T-cell (primary cell): ENCODE results near the gene DTX1. TPM values are rescaled to one million over a fixed set of nuclear protein-coding genes. Genes with fewer than 3 reads are reported as not detected.

Experiments
- ATAC-seq, 4 experiments: fragments of 200-7000 bp in 3 of 4; fragments of 150-1000 bp in 1 of 4; cut with Tn5 transposase; replicated peaks in 1 of 4; 1 replicate in 3 of 4; 2 replicates in 1 of 4; pipeline ENCODE4 v1.10.0; 2021; ENCODE audit warnings: moderate library complexity in 3 of 4, mild to moderate bottlenecking in 2 of 4, moderate number of reproducible peaks in 1 of 4
- CTCF ChIA-PET, 2 donors: fragments of 300-600 bp; sonication (Branson Sonifier 250); formaldehyde crosslinking; loops; one replicate each; lab custom pipeline; 2022; ENCODE audit warnings: antibody characterized with exemption in 2 of 2; lab: Charles Lee
- POLR2A ChIA-PET, 2 donors: fragments of 300-600 bp; sonication (Branson Sonifier 250); formaldehyde crosslinking; loops; one replicate each; lab custom pipeline; 2022; ENCODE audit warnings: antibody characterized with exemption in 2 of 2; lab: Charles Lee
- DNase-seq, 35 experiments: peaks; one replicate each; pipeline versions ENCODE4 v3.0.0 to v3.0.0-alpha.2; 2013 to 2023
- H3K27ac ChIP-seq: one replicate; pipeline ENCODE4 v1.5.1; 2013; ENCODE audit warnings: low read length
- H3K27me3 ChIP-seq, 2 experiments: replicated peaks in 1 of 2; 1 replicate in 1 of 2; 2 replicates in 1 of 2; pipeline versions ENCODE4 v1.6.1 to v1.7.0; 2013; ENCODE audit warnings: low read length in 1 of 2, mixed read lengths in 1 of 2; ENCODE audit not compliant: control insufficient read depth in 2 of 2, insufficient read depth in 2 of 2; ENCODE audit errors: extremely low read depth in 1 of 2
- H3K36me3 ChIP-seq, 2 donors: 1 replicate in 1 of 2; 2 replicates in 1 of 2; pipeline versions ENCODE4 v1.6.1 to v1.7.0; 2013; ENCODE audit warnings: low read length in 1 of 2; ENCODE audit not compliant: control insufficient read depth in 2 of 2, insufficient read depth in 1 of 2; ENCODE audit errors: extremely low read depth in 1 of 2
- H3K4me1 ChIP-seq, 2 experiments: 1 replicate in 1 of 2; 2 replicates in 1 of 2; pipeline versions ENCODE4 v1.6.1 to v1.7.0; 2013; ENCODE audit warnings: low read length in 2 of 2, mixed read lengths in 1 of 2; ENCODE audit not compliant: insufficient read depth in 2 of 2, control insufficient read depth in 1 of 2; ENCODE audit errors: extremely low read depth in 1 of 2
- H3K4me3 ChIP-seq, 2 donors: 1 replicate in 1 of 2; 2 replicates in 1 of 2; pipeline versions ENCODE4 v1.5.1 to v1.7.0; 2013; ENCODE audit warnings: mild to moderate bottlenecking in 2 of 2, low read length in 1 of 2, moderate library complexity in 1 of 2; ENCODE audit not compliant: control insufficient read depth in 1 of 2; ENCODE audit errors: extremely low read depth in 1 of 2
- H3K9me3 ChIP-seq: 2 replicates; pipeline ENCODE4 v1.7.0; 2013
- H3K27ac Mint-ChIP-seq, 2 donors: one replicate each; pipeline ENCODE4 v1.8.0; 2020 to 2021; ENCODE audit warnings: mild to moderate bottlenecking in 2 of 2, mixed read lengths in 2 of 2
- H3K27me3 Mint-ChIP-seq, 2 donors: one replicate each; pipeline ENCODE4 v1.8.0; 2021 to 2022; ENCODE audit warnings: mixed read lengths in 2 of 2
- H3K36me3 Mint-ChIP-seq: one replicate; pipeline ENCODE4 v1.8.0; 2021; ENCODE audit warnings: mixed read lengths
- H3K4me1 Mint-ChIP-seq, 3 donors: one replicate each; pipeline ENCODE4 v1.8.0; 2020 to 2022; ENCODE audit warnings: mixed read lengths in 3 of 3, mild to moderate bottlenecking in 1 of 3
- H3K4me3 Mint-ChIP-seq, 3 donors: one replicate each; pipeline ENCODE4 v1.8.0; 2020 to 2022; ENCODE audit warnings: mild to moderate bottlenecking in 3 of 3, mixed read lengths in 3 of 3, moderate library complexity in 3 of 3
- H3K9me3 Mint-ChIP-seq, 3 donors: one replicate each; pipeline ENCODE4 v1.8.0; 2020 to 2022; ENCODE audit warnings: mixed read lengths in 3 of 3
- WGBS: methylation state at CpG from one replicate; pipeline ENCODE4 v1.1.5; 2013; ENCODE audit warnings: missing lambda C conversion rate; ENCODE audit not compliant: insufficient coverage; 5-methylcytosine and 5-hydroxymethylcytosine counted together
- total RNA-seq, 35 experiments: library from RNA in 6 of 35; stranded (reverse) in 6 of 35; fragments of 120-200 nt in 1 of 35; gene quantifications; one replicate each; pipeline versions ENCODE4 v1.2.1 to v1.2.4 and lab custom pipeline; 2013 to 2026

DTX1 gene
- total RNA-seq, 5 donors from 2014 or later (not counting 1 experiment from before 2014, with no cell fraction given), result 5.6 to 12.0 (median 10.4) TPM

- Histone ChIP-seq H3K27me3 (peaks cover 0 to 8% of the 10 kb centered on the region in 2 experiments), H3K36me3 (no peaks in the 10 kb centered on the region), H3K4me3 (no peak overlapping the region), H3K9me3 (no peaks in the 10 kb centered on the region), H3K4me1 (peaks cover under 1 to 5% of the 10 kb centered on the region in 2 experiments), H3K27ac (no peak overlapping the region)
- no peaks in the 10 kb centered on the region for H3K9me3 Mint-ChIP-seq
- no peak overlapping the region for H3K27ac Mint-ChIP-seq
- DNase-seq (no peak), ATAC-seq (no peak)
- peaks cover 0 to 1% of the 10 kb centered on the region in 2 donors for H3K27me3 Mint-ChIP-seq
- H3K36me3 Mint-ChIP-seq, result no peaks in the 10 kb centered on the region
- WGBS, result 83% methylated on average over 10 of the region's 17 CpGs
- POLR2A ChIA-PET, result interaction anchor here in 1 of 2 donors (0.6 kb wide), 1 partner anchor 225 kb away, joined by 5 read pairs; no protein-coding TSS in a partner anchor
- H3K4me1 Mint-ChIP-seq, result peaks cover 0 to 10% (median 1%) of the 10 kb centered on the region in 3 donors
- CTCF ChIA-PET, result interaction anchor here in 1 of 2 donors (0.6 to 0.7 kb wide), 2 partner anchors 60 to 63 kb away, joined by 3 to 9 read pairs; no protein-coding TSS in a partner anchor
- H3K4me3 Mint-ChIP-seq, result no peak overlapping the region
Measured at GRCh38 chr12:113129664-113130456, 73.3 kb downstream of the DTX1 start.

GRCh38 chr12:113130457-113131135, 74.1 kb downstream of the DTX1 start:
- ChIA-PET CTCF (interaction anchor here in 1 of 2 donors (0.6 to 0.7 kb wide), 2 partner anchors 61 to 62 kb away, joined by 3 to 9 read pairs; no protein-coding TSS in a partner anchor), POLR2A (interaction anchor here in 1 of 2 donors (0.6 kb wide), 1 partner anchor 226 kb away, joined by 5 read pairs; no protein-coding TSS in a partner anchor)
- ATAC-seq (peak in 1 of 4 experiments; percentile 34), DNase-seq (no peak)
- Mint-ChIP-seq H3K4me3 (no peak overlapping the region), H3K9me3 (no peaks in the 10 kb centered on the region), H3K4me1 (peaks cover 2 to 14% (median 5%) of the 10 kb centered on the region in 3 donors), H3K27me3 (peaks cover 0 to 4% of the 10 kb centered on the region in 2 donors), H3K36me3 (no peaks in the 10 kb centered on the region), H3K27ac (no peak overlapping the region)
- Histone ChIP-seq H3K4me1 (peaks cover 5 to 11% of the 10 kb centered on the region in 2 experiments), H3K4me3 (no peak overlapping the region), H3K27ac (no peak overlapping the region), H3K9me3 (no peaks in the 10 kb centered on the region), H3K36me3 (no peaks in the 10 kb centered on the region), H3K27me3 (peaks cover 0 to 14% of the 10 kb centered on the region in 2 experiments)
- WGBS, result 86% methylated on average over 13 of the region's 18 CpGs

- Histone ChIP-seq H3K9me3 (no peaks in the 10 kb centered on the region), H3K4me1 (peaks cover 5 to 20% of the 10 kb centered on the region in 2 experiments), H3K4me3 (no peak overlapping the region), H3K27me3 (peaks cover 0 to 22% of the 10 kb centered on the region in 2 experiments), H3K27ac (no peak overlapping the region), H3K36me3 (no peaks in the 10 kb centered on the region)
- Mint-ChIP-seq H3K36me3 (no peaks in the 10 kb centered on the region), H3K27me3 (peaks cover 0 to 5% of the 10 kb centered on the region in 2 donors), H3K4me1 (peaks cover 10 to 22% (median 14%) of the 10 kb centered on the region in 3 donors), H3K27ac (no peak overlapping the region), H3K9me3 (no peaks in the 10 kb centered on the region), H3K4me3 (no peak overlapping the region)
- WGBS, result 57% methylated on average over 1 of the region's 1 CpG
- CTCF ChIA-PET, result no interaction called here
- POLR2A ChIA-PET, result interaction anchor here (0.6 to 0.7 kb wide), 2 partner anchors 20 to 64 kb away, joined by 3 to 12 read pairs; no protein-coding TSS in a partner anchor
- no peak for DNase-seq
- ATAC-seq, result no peak
Measured at GRCh38 chr12:113131556-113131955, 75.0 kb downstream of the DTX1 start.

- Histone ChIP-seq H3K9me3 (no peaks in the 10 kb centered on the region), H3K27ac (no peak overlapping the region), H3K27me3 (peaks cover 0 to 30% of the 10 kb centered on the region in 2 experiments), H3K36me3 (no peaks in the 10 kb centered on the region), H3K4me3 (no peak overlapping the region), H3K4me1 (peaks cover 5 to 22% of the 10 kb centered on the region in 2 experiments)
- ChIA-PET POLR2A (interaction anchor here in 1 of 2 donors (0.6 kb wide), 1 partner anchor 52 kb away, joined by 3 read pairs; the partner anchor contains the start of genes DDX54 and RITA1), CTCF (interaction anchor here in 1 of 2 donors (0.6 kb wide), 1 partner anchor 14 kb away, joined by 3 read pairs; no protein-coding TSS in a partner anchor)
- peaks cover 0 to 9% of the 10 kb centered on the region in 2 donors for H3K27me3 Mint-ChIP-seq
- H3K4me1 Mint-ChIP-seq, result peaks cover 14 to 26% (median 19%) of the 10 kb centered on the region in 3 donors
- no peaks in the 10 kb centered on the region for H3K36me3 Mint-ChIP-seq
- H3K27ac Mint-ChIP-seq, result no peak overlapping the region
- 83% methylated on average over 6 of the region's 6 CpGs for WGBS
- DNase-seq, result no peak
- H3K9me3 Mint-ChIP-seq, result no peaks in the 10 kb centered on the region
- ATAC-seq, result no peak
- no peak overlapping the region for H3K4me3 Mint-ChIP-seq
Measured at GRCh38 chr12:113133036-113133435, 76.5 kb downstream of the DTX1 start.

DNA sequence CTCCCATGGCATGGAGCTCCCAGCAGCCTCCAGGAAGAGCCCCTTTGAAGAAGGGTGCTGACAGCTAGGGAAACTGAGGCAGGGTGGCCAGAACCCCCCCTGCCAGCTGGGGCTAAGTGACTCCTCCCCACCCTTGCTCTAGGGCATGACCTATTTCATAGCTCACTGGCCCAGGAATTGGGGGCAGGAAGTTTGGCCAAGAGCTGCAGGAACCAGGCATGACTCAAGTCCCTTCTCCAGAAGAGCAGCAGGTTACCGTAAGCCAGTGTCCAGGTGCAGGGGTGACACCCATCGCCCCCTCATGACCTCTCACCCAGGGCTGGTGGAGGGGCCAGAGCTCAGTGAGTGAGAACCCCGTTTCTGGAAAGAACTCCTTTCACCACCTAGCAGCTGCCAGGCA, 77.1 kb downstream of the DTX1 start:
- Mint-ChIP-seq H3K36me3 (no peaks in the 10 kb centered on the region), H3K9me3 (no peaks in the 10 kb centered on the region), H3K27me3 (peaks cover 0 to 9% of the 10 kb centered on the region in 2 donors), H3K4me1 (peaks cover 14 to 24% (median 19%) of the 10 kb centered on the region in 3 donors), H3K4me3 (peak overlapping the region in 1 of 3 donors; percentile 17), H3K27ac (no peak overlapping the region)
- H3K27me3 ChIP-seq, result peaks cover 0 to 30% of the 10 kb centered on the region in 2 experiments
- no peak for ATAC-seq
- no peak overlapping the region for H3K4me3 ChIP-seq
- no peak for DNase-seq
- WGBS, result 93% methylated on average over 2 of the region's 3 CpGs
- ChIA-PET POLR2A (no interaction called here), CTCF (interaction anchor here in 1 of 2 donors (0.6 to 2.5 kb wide), 2 partner anchors 19 to 90 kb away, joined by 3 to 9 read pairs; no protein-coding TSS in a partner anchor)
- H3K27ac ChIP-seq, result no peak overlapping the region
- H3K36me3 ChIP-seq, result no peaks in the 10 kb centered on the region
- H3K9me3 ChIP-seq, result no peaks in the 10 kb centered on the region
- peaks cover 5 to 22% of the 10 kb centered on the region in 2 experiments for H3K4me1 ChIP-seq
